ENCODE data around the gene SORL1.

- TF ChIP-seq CTCF (IDR thresholded peaks at IDR 0.05; ENCODE audit: low read length), result no peak
- no peak for TF ChIP-seq EZH2 (IDR thresholded peaks at IDR 0.05; ENCODE audit: borderline replicate concordance, low read length)
Measured at GRCh38 chr11:121412000-121412587, 40.0 kb upstream of the SORL1 start.
